Measurements from ENCODE around the gene NACC2. TPM values are rescaled to one million over a fixed set of nuclear protein-coding genes. Genes with fewer than 3 reads are reported as not detected.

The NACC2 gene
- total and polyA plus RNA-seq, 7 donors: 8.5 to 33.5 (median 18.4) TPM

GRCh38 chr9:135992486-135993408 is 102.3 kb downstream of the NACC2 start:
- 7 to 9% (median 7%) methylated on average over 25 to 32 of the region's 32 CpGs for WGBS, 3 donors
- peak; percentile 79 to 85 (median 83) for ATAC-seq
- H3K27ac ChIP-seq: peak overlapping the region; percentile 83
- H3K4me3 ChIP-seq: peak overlapping the region; percentile 56
- peak; percentile 85 to 90 for DNase-seq
- peaks cover 26% of the 10 kb centered on the region for H3K4me1 ChIP-seq
- TF ChIP-seq CTCF (IDR thresholded peaks at IDR 0.05): no peak
- H3K9me3 ChIP-seq: no peaks in the 10 kb centered on the region
- intact Hi-C loops (cut with DNase I): no loop called here
- H3K36me3 ChIP-seq (ENCODE audit: insufficient read depth in 1 of 2, low read depth in 1 of 2): no peaks in the 10 kb centered on the region
- peaks cover 0 to 12% (median 0%) of the 10 kb centered on the region in 3 donors for H3K27me3 ChIP-seq (ENCODE audit: insufficient read depth in 3 of 3, low read length in 2 of 3)

- no peaks in the 10 kb centered on the region for H3K36me3 ChIP-seq (ENCODE audit: insufficient read depth in 1 of 2, low read depth in 1 of 2)
- intact Hi-C loops (cut with DNase I): no loop called here
- ATAC-seq (no peak), DNase-seq (no peak)
- peaks cover 26% of the 10 kb centered on the region for H3K4me1 ChIP-seq
- H3K4me3 ChIP-seq: no peak overlapping the region
- H3K27me3 ChIP-seq (ENCODE audit: insufficient read depth in 3 of 3, low read length in 2 of 3): peaks cover 0 to 12% (median 0%) of the 10 kb centered on the region in 3 donors
- H3K9me3 ChIP-seq: no peaks in the 10 kb centered on the region
- no peak for TF ChIP-seq CTCF (IDR thresholded peaks at IDR 0.05)
- H3K27ac ChIP-seq: peak overlapping the region; percentile 83
- WGBS, 3 donors: 79 to 82% (median 82%) methylated on average over 18 of the region's 18 CpGs
Observed at GRCh38 chr9:135991771-135992170, 103.3 kb downstream of the NACC2 start.

- H3K4me3 ChIP-seq: no peak overlapping the region
- no peak for TF ChIP-seq CTCF (IDR thresholded peaks at IDR 0.05)
- DNase-seq (peak in 1 of 2 donors; percentile 42), ATAC-seq (peak in 3 of 4 donors; percentile 27 to 51 (median 39))
- no peaks in the 10 kb centered on the region for H3K36me3 ChIP-seq (ENCODE audit: insufficient read depth in 1 of 2, low read depth in 1 of 2)
- H3K27me3 ChIP-seq (ENCODE audit: insufficient read depth in 3 of 3, low read length in 2 of 3): peaks cover 0 to 12% (median 0%) of the 10 kb centered on the region in 3 donors
- no peak overlapping the region for H3K27ac ChIP-seq
- intact Hi-C loops (cut with DNase I): no loop called here
- H3K4me1 ChIP-seq: peaks cover 26% of the 10 kb centered on the region
- H3K9me3 ChIP-seq: no peaks in the 10 kb centered on the region
- WGBS, 3 donors: 29 to 42% (median 31%) methylated on average over 14 to 21 of the region's 21 CpGs
Observed at GRCh38 chr9:135990468-135991429, 104.3 kb downstream of the NACC2 start.

- Histone ChIP-seq H3K27me3 (ENCODE audit: insufficient read depth in 3 of 3, low read length in 2 of 3) (peaks cover 0 to 12% (median 0%) of the 10 kb centered on the region in 3 donors), H3K36me3 (ENCODE audit: insufficient read depth in 1 of 2, low read depth in 1 of 2) (no peaks in the 10 kb centered on the region), H3K27ac (no peak overlapping the region), H3K4me3 (no peak overlapping the region), H3K4me1 (peaks cover 26% of the 10 kb centered on the region), H3K9me3 (no peaks in the 10 kb centered on the region)
- TF ChIP-seq CTCF (IDR thresholded peaks at IDR 0.05): no peak
- intact Hi-C loops (cut with DNase I): no loop called here
- 18 to 35% (median 24%) methylated on average over 27 to 36 of the region's 36 CpGs for WGBS, 3 donors
- DNase-seq (no peak), ATAC-seq (peak in 1 of 4 donors; percentile 12)
Observed at GRCh38 chr9:135989722-135990467, 105.2 kb downstream of the NACC2 start.
